HCT116 (cell line): ENCODE results near the gene HES1. TPM values are rescaled to one million over a fixed set of nuclear protein-coding genes. Genes with fewer than 3 reads are reported as not detected.

Experiments used
- ATAC-seq: fragments of 200-7000 bp; cut with Tn5 transposase; 2 replicates; pipeline ENCODE4 v1.9.1; 2020; ENCODE audit warnings: mild to moderate bottlenecking, moderate library complexity
- BruUV-seq: library from RNA; stranded (reverse); fragments of 400-500 nt; replicated peaks from 2 replicates; lab custom pipeline; 2021; lab: Mats Ljungman, UMichigan
- CTCF ChIA-PET: fragments of 300-600 bp; sonication (Branson Sonifier 250); formaldehyde crosslinking; loops from one replicate; lab custom pipeline; 2021; ENCODE audit warnings: antibody characterized with exemption; lab: Charles Lee
- POLR2A ChIA-PET: fragments of 300-600, 350-600 bp; sonication (Branson Sonifier 250); formaldehyde crosslinking; loops from one replicate; lab custom pipeline; 2021; ENCODE audit warnings: antibody characterized with exemption; lab: Charles Lee
- RAD21 ChIA-PET, 2 experiments: fragments of 300-600 bp; sonication (Branson Sonifier 250); formaldehyde crosslinking; loops; one replicate each; lab custom pipeline; 2023; ENCODE audit warnings: low total read pairs in 2 of 2; ENCODE audit not compliant: uncharacterized antibody in 2 of 2, unreplicated experiment in 2 of 2, low non-redundant PET in 1 of 2; lab: Charles Lee
- DNase-seq: peaks from one replicate; pipeline ENCODE4 v3.0.0-alpha.2; 2010; ENCODE audit warnings: low read depth, low spot score
- H2AFZ ChIP-seq: fragments of 200-600 bp; shearing (Covaris generic), sonication (generic); 2 replicates; pipeline ENCODE4 v1.6.1; 2017; ENCODE audit warnings: low read depth, mixed run types, mixed read lengths, antibody characterized with exemption, low read length; ENCODE audit not compliant: poor library complexity, severe bottlenecking
- H3K27ac ChIP-seq: 2 replicates; pipeline ENCODE4 v1.5.1; 2012; ENCODE audit warnings: low read depth, low read length
- H3K27me3 ChIP-seq: fragments of 200-600 bp; sonication (generic); 2 replicates; pipeline ENCODE4 v1.6.1; 2016; ENCODE audit warnings: mixed run types, low read length, mixed read lengths; ENCODE audit not compliant: insufficient read depth
- H3K36me3 ChIP-seq, 2 experiments: fragments of 200-500 bp in 1 of 2; fragments of 200-600 bp in 1 of 2; sonication (Bioruptor generic) in 1 of 2; sonication (generic) in 1 of 2; 2 replicates each; pipeline versions ENCODE4 v1.5.1 to v1.6.1; 2014 to 2016; ENCODE audit warnings: low read length in 2 of 2, inconsistent platforms in 1 of 2, mixed read lengths in 1 of 2, mixed run types in 1 of 2; ENCODE audit not compliant: insufficient read depth in 2 of 2, control insufficient read depth in 1 of 2
- H3K4me1 ChIP-seq, 2 experiments: fragments of 200-600 bp in 1 of 2; sonication (generic) in 1 of 2; 2 replicates each; pipeline versions ENCODE4 v1.5.1 to v1.6.1; 2012 to 2017; ENCODE audit warnings: low read length in 2 of 2, inconsistent platforms in 1 of 2, mild to moderate bottlenecking in 1 of 2, mixed read lengths in 1 of 2, mixed run types in 1 of 2, moderate library complexity in 1 of 2; ENCODE audit not compliant: insufficient read depth in 2 of 2, control insufficient read depth in 1 of 2
- H3K4me2 ChIP-seq: fragments of 200-600 bp; sonication (generic); 2 replicates; pipeline ENCODE4 v1.6.1; 2017; ENCODE audit warnings: mixed run types, low read length, mixed read lengths
- H3K4me3 ChIP-seq, 2 experiments: fragments of 200-600 bp in 1 of 2; sonication (generic) in 1 of 2; replicated peaks in 1 of 2; 2 replicates each; pipeline ENCODE4 v1.5.1; 2011 to 2016; ENCODE audit warnings: low read length in 2 of 2, control low read depth in 1 of 2, low read depth in 1 of 2, mild to moderate bottlenecking in 1 of 2, mixed read lengths in 1 of 2, mixed run types in 1 of 2
- H3K79me2 ChIP-seq: fragments of 200-600 bp; sonication (generic); 2 replicates; pipeline ENCODE4 v1.6.1; 2017; ENCODE audit warnings: mild to moderate bottlenecking, mixed run types, low read length, moderate library complexity, mixed read lengths; ENCODE audit not compliant: insufficient read depth
- H3K9ac ChIP-seq: fragments of 200-600 bp; sonication (generic); 2 replicates; pipeline ENCODE4 v1.6.1; 2016; ENCODE audit warnings: low read length, mixed read lengths
- H3K9me2 ChIP-seq: fragments of 200-600 bp; sonication (generic), shearing (Covaris generic); 2 replicates; pipeline ENCODE4 v1.6.1; 2017; ENCODE audit warnings: mixed run types, mild to moderate bottlenecking, moderate library complexity; ENCODE audit not compliant: insufficient read depth
- H3K9me3 ChIP-seq, 2 experiments: fragments of 200-500 bp in 1 of 2; fragments of 200-600 bp in 1 of 2; sonication (Bioruptor generic) in 1 of 2; sonication (generic) in 1 of 2; 2 replicates each; pipeline ENCODE4 v1.6.1; 2014 to 2017; ENCODE audit warnings: low read length in 2 of 2, mixed read lengths in 2 of 2, inconsistent platforms in 1 of 2, low read depth in 1 of 2, mild to moderate bottlenecking in 1 of 2, mixed run types in 1 of 2, moderate library complexity in 1 of 2; ENCODE audit not compliant: control insufficient read depth in 1 of 2, insufficient read depth in 1 of 2
- H4K20me1 ChIP-seq: fragments of 200-600 bp; sonication (generic), shearing (Covaris generic); 2 replicates; pipeline ENCODE4 v1.6.1; 2017; ENCODE audit warnings: mixed run types, mild to moderate bottlenecking, moderate library complexity; ENCODE audit not compliant: insufficient read depth
- EGR1 ChIP-seq: IDR thresholded peaks from 2 replicates; pipeline ENCODE4 v1.6.1; 2012; ENCODE audit warnings: low read depth
- ELF1 ChIP-seq: IDR thresholded peaks from 2 replicates; pipeline ENCODE4 v1.6.1; 2012; ENCODE audit warnings: low read depth, borderline replicate concordance
- EZH2 ChIP-seq: fragments of 200-600 bp; sonication (generic); IDR thresholded peaks from 2 replicates; pipeline ENCODE4 v1.6.1; 2017; ENCODE audit warnings: antibody characterized with exemption, mixed run types
- POLR2A ChIP-seq: IDR thresholded peaks from 2 replicates; pipeline ENCODE4 v1.7.0; 2011; ENCODE audit warnings: borderline replicate concordance; ENCODE audit not compliant: insufficient read depth, insufficient read length; ENCODE audit errors: extremely low read depth
- POLR2AphosphoS5 ChIP-seq: IDR thresholded peaks from 2 replicates; pipeline ENCODE4 v1.6.1; 2011; ENCODE audit warnings: mild to moderate bottlenecking, low read depth, low read length, moderate library complexity
- RAD21 ChIP-seq: IDR thresholded peaks from 2 replicates; pipeline ENCODE4 v1.6.1; 2012; ENCODE audit warnings: low read depth, mild to moderate bottlenecking
- TCF7L2 ChIP-seq: IDR thresholded peaks from 2 replicates; pipeline ENCODE4 v1.7.0; 2011; ENCODE audit warnings: borderline replicate concordance, inconsistent platforms; ENCODE audit not compliant: insufficient read depth, insufficient read length; ENCODE audit errors: extremely low read depth
- YY1 ChIP-seq: IDR thresholded peaks from 2 replicates; pipeline ENCODE4 v1.6.1; 2011; ENCODE audit warnings: low read length, low read depth, moderate library complexity, mild to moderate bottlenecking; ENCODE audit not compliant: insufficient replicate concordance; ENCODE audit errors: extremely low read depth
- ZBTB33 ChIP-seq: IDR thresholded peaks from 2 replicates; pipeline ENCODE4 v1.6.1; 2011; ENCODE audit warnings: mild to moderate bottlenecking, low read length, moderate library complexity; ENCODE audit not compliant: insufficient replicate concordance; ENCODE audit errors: extremely low read depth
- ZFX ChIP-seq: fragments of 450-650 bp; IDR thresholded peaks from 2 replicates; pipeline ENCODE4 v1.6.1; 2017
- ZNF274 ChIP-seq: fragments of 200-500 bp; sonication (Bioruptor generic); IDR thresholded peaks from 2 replicates; pipeline ENCODE4 v1.6.1; 2014; ENCODE audit warnings: mild to moderate bottlenecking, low read depth, low read length, inconsistent platforms
- intact Hi-C: fragments of 100-400 bp; cut with micrococcal nuclease; formaldehyde crosslinking; loops from 2 replicates; pipeline ENCODE4 v1.10.0; 2022
- total RNA-seq: library from RNA; stranded (reverse); gene quantifications from one replicate; pipeline ENCODE4 v1.2.1, GENCODE V29; 2021; ENCODE audit not compliant: unreplicated experiment
- TF ChIP-seq, protein P1 (sequence below): IDR thresholded peaks from 2 replicates; pipeline ENCODE4 v1.6.1; 2012

HES1 gene
- total RNA-seq, 1 experiment from 2014 or later = 32.9 TPM

- BruUV-seq = no TSS peak
- POLR2A ChIA-PET = interaction anchor here (0.7 to 1.7 kb wide), 9 partner anchors 11 to 269 kb away, joined by 3 to 5 read pairs (median 4); no protein-coding TSS in a partner anchor
- Histone ChIP-seq H3K79me2 (peaks cover 9% of the 10 kb centered on the region; the same call in 1 of the 2 replicates), H3K9me3 (no peaks in the 10 kb centered on the region), H3K9me2 (no peaks in the 10 kb centered on the region), H3K9ac (peak overlapping the region; percentile 91), H4K20me1 (no peaks in the 10 kb centered on the region), H3K27me3 (no peaks in the 10 kb centered on the region), H3K4me3 (peak overlapping the region; percentile 24 to 39; a peak in 3 of 4 replicates), H3K4me2 (peak overlapping the region; percentile 98), H3K4me1 (peaks cover 52 to 66% of the 10 kb centered on the region in 2 experiments), H3K36me3 (no peaks in the 10 kb centered on the region), H3K27ac (peak overlapping the region; percentile 91), H2AFZ (no peak overlapping the region)
- RAD21 ChIA-PET = interaction anchor here (0.6 to 1.8 kb wide), 7 partner anchors 129 to 361 kb away, joined by 3 to 14 read pairs (median 3); no protein-coding TSS in a partner anchor
- TF ChIP-seq ZBTB33 = peak; percentile 7
- TF ChIP-seq EGR1 = no peak
- TF ChIP-seq POLR2A = no peak
- TF ChIP-seq TCF7L2 = peak; percentile 46
- no peak for TF ChIP-seq ZNF274
- no peak for TF ChIP-seq ELF1
- peak; percentile 89 for TF ChIP-seq ZFX
- TF ChIP-seq EZH2 = no peak
- TF ChIP-seq RAD21 = no peak
- TF ChIP-seq YY1 = no peak
- TF ChIP-seq POLR2AphosphoS5 = peak; percentile 16
- TF ChIP-seq, protein P1, sequence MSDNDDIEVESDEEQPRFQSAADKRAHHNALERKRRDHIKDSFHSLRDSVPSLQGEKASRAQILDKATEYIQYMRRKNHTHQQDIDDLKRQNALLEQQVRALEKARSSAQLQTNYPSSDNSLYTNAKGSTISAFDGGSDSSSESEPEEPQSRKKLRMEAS = no peak
- intact Hi-C loops = loop anchor here (1.0 kb wide), 1 partner anchor 174 kb away; no protein-coding TSS in a partner anchor
- DNase-seq (peak; percentile 82), ATAC-seq (peak; percentile 64)
- CTCF ChIA-PET = interaction anchor here (1.0 to 1.7 kb wide), 4 partner anchors 26 to 361 kb away, joined by 3 to 15 read pairs (median 5); no protein-coding TSS in a partner anchor
These were observed 5.6 kb downstream of the HES1 start for GRCh38 chr3:194141415-194142155.
